ENCODE results near the gene RAI1. TPM values are rescaled to one million over a fixed set of nuclear protein-coding genes. Genes with fewer than 3 reads are reported as not detected.
A peak's percentile ranks its signal among the peaks of the same experiment; 100 is the strongest.

Gene RAI1
- total and polyA plus RNA-seq, 2 of the 13 experiments (the other 11 are each of a cell fraction or from before 2014, with no cell fraction given) = 3.4 to 5.2 TPM

DNA sequence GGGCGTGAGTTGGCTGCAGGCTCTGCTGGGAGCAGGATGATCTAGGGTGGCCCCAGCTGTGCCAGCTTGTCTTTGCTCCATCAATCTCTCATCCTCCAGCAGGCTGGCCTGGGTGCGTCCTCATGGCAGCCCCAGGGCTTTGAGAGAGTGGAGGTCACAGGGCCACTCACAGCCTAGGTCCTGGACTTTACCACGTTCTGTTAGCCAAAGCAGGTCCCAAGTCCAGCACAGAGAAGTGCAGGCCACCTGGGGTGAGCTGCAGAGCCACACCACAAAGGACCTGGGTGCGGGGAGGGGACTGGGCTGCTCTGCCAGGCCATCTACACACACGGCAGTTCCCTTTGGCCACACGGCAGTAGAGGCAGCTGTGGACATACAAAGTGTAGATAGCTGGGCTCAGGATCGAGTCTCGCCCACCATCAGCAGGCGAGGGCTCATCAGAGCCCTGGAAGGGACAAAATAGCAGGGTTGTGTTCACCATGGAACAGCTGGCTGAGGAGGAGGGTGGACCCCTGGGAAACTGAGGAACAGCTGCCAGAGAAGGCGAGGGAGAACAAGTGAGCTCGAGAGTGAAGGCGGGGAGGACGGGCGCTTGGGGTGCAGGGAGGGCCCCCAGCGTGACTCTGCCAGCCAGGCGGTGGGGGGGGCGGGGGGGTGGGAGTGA lies 125.5 kb downstream of the RAI1 start (continued):
- no peak for TF ChIP-seq TGIF2 (CRISPR knock-in tag; IDR thresholded peaks at IDR 0.05)
- TF ChIP-seq, protein P1, sequence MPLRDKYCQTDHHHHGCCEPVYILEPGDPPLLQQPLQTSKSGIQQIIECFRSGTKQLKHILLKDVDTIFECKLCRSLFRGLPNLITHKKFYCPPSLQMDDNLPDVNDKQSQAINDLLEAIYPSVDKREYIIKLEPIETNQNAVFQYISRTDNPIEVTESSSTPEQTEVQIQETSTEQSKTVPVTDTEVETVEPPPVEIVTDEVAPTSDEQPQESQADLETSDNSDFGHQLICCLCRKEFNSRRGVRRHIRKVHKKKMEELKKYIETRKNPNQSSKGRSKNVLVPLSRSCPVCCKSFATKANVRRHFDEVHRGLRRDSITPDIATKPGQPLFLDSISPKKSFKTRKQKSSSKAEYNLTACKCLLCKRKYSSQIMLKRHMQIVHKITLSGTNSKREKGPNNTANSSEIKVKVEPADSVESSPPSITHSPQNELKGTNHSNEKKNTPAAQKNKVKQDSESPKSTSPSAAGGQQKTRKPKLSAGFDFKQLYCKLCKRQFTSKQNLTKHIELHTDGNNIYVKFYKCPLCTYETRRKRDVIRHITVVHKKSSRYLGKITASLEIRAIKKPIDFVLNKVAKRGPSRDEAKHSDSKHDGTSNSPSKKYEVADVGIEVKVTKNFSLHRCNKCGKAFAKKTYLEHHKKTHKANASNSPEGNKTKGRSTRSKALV (CRISPR knock-in tag; IDR thresholded peaks at IDR 0.05) = no peak
- peak; percentile 30 for TF ChIP-seq TEAD3 (CRISPR knock-in tag; optimal IDR thresholded peaks at IDR 0.05; ENCODE audit: borderline replicate concordance)
- TF ChIP-seq, protein P2, sequence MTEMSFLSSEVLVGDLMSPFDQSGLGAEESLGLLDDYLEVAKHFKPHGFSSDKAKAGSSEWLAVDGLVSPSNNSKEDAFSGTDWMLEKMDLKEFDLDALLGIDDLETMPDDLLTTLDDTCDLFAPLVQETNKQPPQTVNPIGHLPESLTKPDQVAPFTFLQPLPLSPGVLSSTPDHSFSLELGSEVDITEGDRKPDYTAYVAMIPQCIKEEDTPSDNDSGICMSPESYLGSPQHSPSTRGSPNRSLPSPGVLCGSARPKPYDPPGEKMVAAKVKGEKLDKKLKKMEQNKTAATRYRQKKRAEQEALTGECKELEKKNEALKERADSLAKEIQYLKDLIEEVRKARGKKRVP (CRISPR knock-in tag; IDR thresholded peaks at IDR 0.05) = no peak
- TF ChIP-seq, protein P3, sequence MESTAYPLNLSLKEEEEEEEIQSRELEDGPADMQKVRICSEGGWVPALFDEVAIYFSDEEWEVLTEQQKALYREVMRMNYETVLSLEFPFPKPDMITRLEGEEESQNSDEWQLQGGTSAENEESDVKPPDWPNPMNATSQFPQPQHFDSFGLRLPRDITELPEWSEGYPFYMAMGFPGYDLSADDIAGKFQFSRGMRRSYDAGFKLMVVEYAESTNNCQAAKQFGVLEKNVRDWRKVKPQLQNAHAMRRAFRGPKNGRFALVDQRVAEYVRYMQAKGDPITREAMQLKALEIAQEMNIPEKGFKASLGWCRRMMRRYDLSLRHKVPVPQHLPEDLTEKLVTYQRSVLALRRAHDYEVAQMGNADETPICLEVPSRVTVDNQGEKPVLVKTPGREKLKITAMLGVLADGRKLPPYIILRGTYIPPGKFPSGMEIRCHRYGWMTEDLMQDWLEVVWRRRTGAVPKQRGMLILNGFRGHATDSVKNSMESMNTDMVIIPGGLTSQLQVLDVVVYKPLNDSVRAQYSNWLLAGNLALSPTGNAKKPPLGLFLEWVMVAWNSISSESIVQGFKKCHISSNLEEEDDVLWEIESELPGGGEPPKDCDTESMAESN (CRISPR knock-in tag; conservative IDR thresholded peaks at IDR 0.05) = no peak
- TF ChIP-seq, protein P4, sequence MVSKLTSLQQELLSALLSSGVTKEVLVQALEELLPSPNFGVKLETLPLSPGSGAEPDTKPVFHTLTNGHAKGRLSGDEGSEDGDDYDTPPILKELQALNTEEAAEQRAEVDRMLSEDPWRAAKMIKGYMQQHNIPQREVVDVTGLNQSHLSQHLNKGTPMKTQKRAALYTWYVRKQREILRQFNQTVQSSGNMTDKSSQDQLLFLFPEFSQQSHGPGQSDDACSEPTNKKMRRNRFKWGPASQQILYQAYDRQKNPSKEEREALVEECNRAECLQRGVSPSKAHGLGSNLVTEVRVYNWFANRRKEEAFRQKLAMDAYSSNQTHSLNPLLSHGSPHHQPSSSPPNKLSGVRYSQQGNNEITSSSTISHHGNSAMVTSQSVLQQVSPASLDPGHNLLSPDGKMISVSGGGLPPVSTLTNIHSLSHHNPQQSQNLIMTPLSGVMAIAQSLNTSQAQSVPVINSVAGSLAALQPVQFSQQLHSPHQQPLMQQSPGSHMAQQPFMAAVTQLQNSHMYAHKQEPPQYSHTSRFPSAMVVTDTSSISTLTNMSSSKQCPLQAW (CRISPR knock-in tag; IDR thresholded peaks at IDR 0.05) = peak; percentile 65; the same call in 1 of the 2 replicates
- 0 out of 2 replicates have a peak, but pooled peaks have one; percentile 4 for TF ChIP-seq CEBPG (CRISPR knock-in tag; IDR thresholded peaks at IDR 0.05)
- peak; percentile 49; the same call in 1 of the 2 replicates for TF ChIP-seq KDM5B (CRISPR knock-in tag; IDR thresholded peaks at IDR 0.05; ENCODE audit: borderline replicate concordance)
- TF ChIP-seq HDAC2 (CRISPR knock-in tag; IDR thresholded peaks at IDR 0.05) = peak; percentile 39; the same call in 1 of the 2 replicates
- peak; percentile 31; the same call in 1 of the 2 replicates for TF ChIP-seq SAP130 (CRISPR knock-in tag; IDR thresholded peaks at IDR 0.05; ENCODE audit: low read depth)
- no peak for TF ChIP-seq HCFC1 (IDR thresholded peaks at IDR 0.05; ENCODE audit: low read depth, low read length)
- TF ChIP-seq MTA1 (CRISPR knock-in tag; IDR thresholded peaks at IDR 0.05; ENCODE audit: borderline replicate concordance) = peak; percentile 71; the same call in 1 of the 2 replicates
- no peak for TF ChIP-seq ZNF644 (CRISPR knock-in tag; IDR thresholded peaks at IDR 0.05; ENCODE audit: low read depth)
- TF ChIP-seq, protein P5, sequence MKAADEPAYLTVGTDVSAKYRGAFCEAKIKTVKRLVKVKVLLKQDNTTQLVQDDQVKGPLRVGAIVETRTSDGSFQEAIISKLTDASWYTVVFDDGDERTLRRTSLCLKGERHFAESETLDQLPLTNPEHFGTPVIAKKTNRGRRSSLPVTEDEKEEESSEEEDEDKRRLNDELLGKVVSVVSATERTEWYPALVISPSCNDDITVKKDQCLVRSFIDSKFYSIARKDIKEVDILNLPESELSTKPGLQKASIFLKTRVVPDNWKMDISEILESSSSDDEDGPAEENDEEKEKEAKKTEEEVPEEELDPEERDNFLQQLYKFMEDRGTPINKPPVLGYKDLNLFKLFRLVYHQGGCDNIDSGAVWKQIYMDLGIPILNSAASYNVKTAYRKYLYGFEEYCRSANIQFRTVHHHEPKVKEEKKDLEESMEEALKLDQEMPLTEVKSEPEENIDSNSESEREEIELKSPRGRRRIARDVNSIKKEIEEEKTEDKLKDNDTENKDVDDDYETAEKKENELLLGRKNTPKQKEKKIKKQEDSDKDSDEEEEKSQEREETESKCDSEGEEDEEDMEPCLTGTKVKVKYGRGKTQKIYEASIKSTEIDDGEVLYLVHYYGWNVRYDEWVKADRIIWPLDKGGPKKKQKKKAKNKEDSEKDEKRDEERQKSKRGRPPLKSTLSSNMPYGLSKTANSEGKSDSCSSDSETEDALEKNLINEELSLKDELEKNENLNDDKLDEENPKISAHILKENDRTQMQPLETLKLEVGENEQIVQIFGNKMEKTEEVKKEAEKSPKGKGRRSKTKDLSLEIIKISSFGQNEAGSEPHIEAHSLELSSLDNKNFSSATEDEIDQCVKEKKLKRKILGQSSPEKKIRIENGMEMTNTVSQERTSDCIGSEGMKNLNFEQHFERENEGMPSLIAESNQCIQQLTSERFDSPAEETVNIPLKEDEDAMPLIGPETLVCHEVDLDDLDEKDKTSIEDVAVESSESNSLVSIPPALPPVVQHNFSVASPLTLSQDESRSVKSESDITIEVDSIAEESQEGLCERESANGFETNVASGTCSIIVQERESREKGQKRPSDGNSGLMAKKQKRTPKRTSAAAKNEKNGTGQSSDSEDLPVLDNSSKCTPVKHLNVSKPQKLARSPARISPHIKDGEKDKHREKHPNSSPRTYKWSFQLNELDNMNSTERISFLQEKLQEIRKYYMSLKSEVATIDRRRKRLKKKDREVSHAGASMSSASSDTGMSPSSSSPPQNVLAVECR (CRISPR knock-in tag; IDR thresholded peaks at IDR 0.05; ENCODE audit: borderline replicate concordance) = peak; percentile 68; the same call in 1 of the 2 replicates
- TF ChIP-seq ZNF766 (CRISPR knock-in tag; IDR thresholded peaks at IDR 0.05; ENCODE audit: borderline replicate concordance) = 0 out of 2 replicates have a peak, but pooled peaks have one; percentile 31
- 0 out of 2 replicates have a peak, but pooled peaks have one; percentile 31 for TF ChIP-seq ZMYM2 (CRISPR knock-in tag; IDR thresholded peaks at IDR 0.05)
- no peak for TF ChIP-seq U2AF1 (optimal IDR thresholded peaks at IDR 0.05; ENCODE audit: low read depth, low read length)
- TF ChIP-seq ZNF331 (CRISPR knock-in tag; IDR thresholded peaks at IDR 0.05) = 0 out of 2 replicates have a peak, but pooled peaks have one; percentile 24

All from HepG2 (cell line).